ENCODE results near the gene GNAZ.

GRCh38 chr22:23057331-23057730 lies 13.0 kb upstream of the GNAZ start:
- TF ChIP-seq POLR2A (IDR thresholded peaks at IDR 0.05) (no peak), CTCF (IDR thresholded peaks at IDR 0.05) (no peak)

Data from esophagus squamous epithelium (tissue), 4 donors.